Measurements from ENCODE around the gene SPATA19. TPM values are rescaled to one million over a fixed set of nuclear protein-coding genes. Genes with fewer than 3 reads are reported as not detected.
"Not testable (repeated sequence)": the region's sequence is repeated elsewhere in the genome, so short reads cannot be mapped to it uniquely, and the experiment has no call there.

SPATA19 gene
- total RNA-seq, 1 donor from 2014 or later, result not detected

DNA sequence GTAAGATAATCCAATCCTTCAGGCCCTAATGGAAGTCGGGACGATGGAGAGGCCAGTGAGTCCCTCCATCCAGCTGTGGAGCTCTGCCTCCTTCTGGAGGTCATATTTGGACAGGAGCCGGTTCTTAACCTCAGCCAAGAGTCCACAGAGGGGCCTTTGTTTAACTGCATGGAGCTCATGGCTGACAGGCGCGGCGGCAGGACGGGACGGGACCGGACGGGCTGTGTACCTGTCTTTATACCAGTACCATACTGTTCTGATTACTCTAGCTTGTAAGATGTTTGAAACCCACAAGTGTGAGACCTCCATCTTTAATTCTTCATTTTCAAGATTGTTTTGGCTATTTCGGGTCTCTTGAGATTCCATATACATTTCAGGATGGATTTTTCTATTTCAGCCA lies 20.2 kb upstream of the SPATA19 start:
- no peak overlapping the region for H3K4me3 ChIP-seq (ENCODE audit: low read depth, low read length)
- no peaks in the 10 kb centered on the region for H3K36me3 ChIP-seq (ENCODE audit: control insufficient read depth, insufficient read depth, low read length)
- FAIRE-seq, result no peak
- TF ChIP-seq, protein P1, sequence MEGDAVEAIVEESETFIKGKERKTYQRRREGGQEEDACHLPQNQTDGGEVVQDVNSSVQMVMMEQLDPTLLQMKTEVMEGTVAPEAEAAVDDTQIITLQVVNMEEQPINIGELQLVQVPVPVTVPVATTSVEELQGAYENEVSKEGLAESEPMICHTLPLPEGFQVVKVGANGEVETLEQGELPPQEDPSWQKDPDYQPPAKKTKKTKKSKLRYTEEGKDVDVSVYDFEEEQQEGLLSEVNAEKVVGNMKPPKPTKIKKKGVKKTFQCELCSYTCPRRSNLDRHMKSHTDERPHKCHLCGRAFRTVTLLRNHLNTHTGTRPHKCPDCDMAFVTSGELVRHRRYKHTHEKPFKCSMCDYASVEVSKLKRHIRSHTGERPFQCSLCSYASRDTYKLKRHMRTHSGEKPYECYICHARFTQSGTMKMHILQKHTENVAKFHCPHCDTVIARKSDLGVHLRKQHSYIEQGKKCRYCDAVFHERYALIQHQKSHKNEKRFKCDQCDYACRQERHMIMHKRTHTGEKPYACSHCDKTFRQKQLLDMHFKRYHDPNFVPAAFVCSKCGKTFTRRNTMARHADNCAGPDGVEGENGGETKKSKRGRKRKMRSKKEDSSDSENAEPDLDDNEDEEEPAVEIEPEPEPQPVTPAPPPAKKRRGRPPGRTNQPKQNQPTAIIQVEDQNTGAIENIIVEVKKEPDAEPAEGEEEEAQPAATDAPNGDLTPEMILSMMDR (IDR thresholded peaks at IDR 0.05; ENCODE audit: insufficient read depth, low read length, severe bottlenecking), result no peak
- H3K27me3 ChIP-seq (ENCODE audit: control insufficient read depth, insufficient read depth, low read length), result no peaks in the 10 kb centered on the region
- DNase-seq (ENCODE audit: low read depth), result no peak

DNA sequence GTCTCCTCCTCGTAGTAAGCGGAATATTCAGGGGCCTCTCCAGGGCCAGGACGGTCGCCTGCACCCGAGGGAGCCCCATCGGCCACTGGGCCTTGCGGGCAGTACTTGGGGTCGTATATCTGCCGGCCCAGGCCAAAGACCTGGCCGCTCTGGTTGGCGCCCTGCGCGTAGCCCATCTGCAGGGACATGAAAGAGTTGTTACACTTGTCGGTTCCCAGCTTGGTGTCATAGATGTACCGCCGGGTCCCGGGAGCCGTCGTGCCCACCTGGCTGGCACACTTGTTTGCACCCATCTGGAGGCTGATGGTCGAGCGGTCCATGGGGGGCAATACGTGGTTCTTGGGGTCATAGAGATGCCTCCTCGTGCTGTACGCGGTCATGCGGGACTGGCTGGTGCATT lies 19.4 kb upstream of the SPATA19 start:
- Histone ChIP-seq H3K36me3 (ENCODE audit: control insufficient read depth, insufficient read depth, low read length) (no peaks in the 10 kb centered on the region), H3K27me3 (ENCODE audit: control insufficient read depth, insufficient read depth, low read length) (no peaks in the 10 kb centered on the region), H3K4me3 (ENCODE audit: low read depth, low read length) (no peak overlapping the region)
- no peak for DNase-seq (ENCODE audit: low read depth)
- FAIRE-seq, result no peak
- TF ChIP-seq, protein P1 (IDR thresholded peaks at IDR 0.05; ENCODE audit: insufficient read depth, low read length, severe bottlenecking), result no peak

DNA sequence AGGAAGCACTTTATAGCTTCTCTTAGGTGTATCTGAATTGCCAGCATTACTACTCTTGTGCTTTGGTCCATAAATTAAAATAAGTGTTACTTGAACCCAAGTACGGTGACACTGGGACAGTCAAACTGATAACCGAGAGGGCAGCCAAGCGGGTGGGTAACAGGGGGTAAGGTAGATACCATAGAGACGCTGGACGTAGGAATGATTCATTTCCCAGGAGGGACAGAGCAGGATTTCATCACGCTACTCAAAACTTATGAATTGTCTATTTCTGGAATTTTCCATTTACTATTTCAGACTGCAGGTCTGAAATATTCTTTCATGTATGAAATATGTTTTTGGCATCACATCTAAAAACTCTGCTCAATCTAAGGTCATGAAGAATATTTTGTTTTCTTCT lies 14.8 kb upstream of the SPATA19 start:
- TF ChIP-seq, protein P1 (IDR thresholded peaks at IDR 0.05; ENCODE audit: insufficient read depth, low read length, severe bottlenecking), result no peak
- DNase-seq (ENCODE audit: low read depth), result no peak
- FAIRE-seq, result no peak
- Histone ChIP-seq H3K27me3 (ENCODE audit: control insufficient read depth, insufficient read depth, low read length) (no peaks in the 10 kb centered on the region), H3K36me3 (ENCODE audit: control insufficient read depth, insufficient read depth, low read length) (no peaks in the 10 kb centered on the region), H3K4me3 (ENCODE audit: low read depth, low read length) (no peak overlapping the region)

DNA sequence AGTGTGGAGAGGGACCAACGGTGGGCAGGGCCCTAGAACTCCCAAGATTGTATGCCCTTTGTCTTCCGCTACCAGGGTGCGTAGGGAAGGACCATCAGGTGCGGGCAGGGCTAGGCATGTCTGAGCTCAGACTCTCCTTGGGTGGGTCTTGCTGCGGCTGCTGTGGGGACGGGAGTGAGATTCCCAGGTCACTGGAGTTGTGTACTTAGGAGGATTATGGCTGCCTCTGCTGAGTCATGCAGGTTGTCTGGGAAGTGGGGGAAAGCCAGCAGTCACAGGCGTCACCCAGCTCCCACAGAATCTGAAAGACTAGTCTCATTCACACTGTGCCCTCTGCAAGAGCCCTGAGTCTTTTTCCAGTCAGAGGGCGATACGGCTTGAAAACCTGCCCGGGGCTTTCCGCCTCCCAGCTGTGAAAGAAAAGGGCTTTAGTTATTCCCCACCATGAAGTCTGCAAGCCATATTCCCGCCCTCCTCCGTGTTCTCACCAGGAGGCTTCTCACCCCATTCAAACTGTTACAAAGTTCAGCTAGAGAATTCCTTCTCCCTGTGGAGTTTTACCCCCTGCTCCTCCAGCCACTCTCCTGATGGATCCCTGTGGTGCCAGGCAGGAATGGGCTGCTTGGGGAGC lies 9.1 kb upstream of the SPATA19 start:
- not testable (repeated sequence) for H3K36me3 ChIP-seq (ENCODE audit: control insufficient read depth, insufficient read depth, low read length); H3K27me3 ChIP-seq (ENCODE audit: control insufficient read depth, insufficient read depth, low read length); H3K4me3 ChIP-seq (ENCODE audit: low read depth, low read length)
- peak; percentile 75 for DNase-seq (ENCODE audit: low read depth)
- FAIRE-seq, result peak; percentile 55

DNA sequence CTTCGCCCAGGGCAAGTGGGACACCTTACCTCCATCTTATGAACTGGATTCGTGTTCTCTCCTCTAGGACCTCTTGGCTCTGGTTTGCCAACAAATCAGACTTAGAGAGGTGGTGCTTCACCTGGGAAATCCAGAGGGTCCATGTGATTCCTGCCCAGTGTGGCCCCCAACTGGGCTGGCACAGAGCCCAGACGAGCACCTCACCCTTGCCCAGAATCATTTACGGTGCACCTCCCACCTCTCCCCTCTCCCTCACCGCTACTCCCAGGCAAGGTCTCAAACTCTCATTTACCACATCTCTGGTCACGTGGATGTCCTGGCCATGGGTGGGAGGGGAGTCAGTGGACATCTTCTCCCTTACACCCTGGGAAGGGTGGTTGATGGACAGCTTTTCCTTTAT lies 1.1 kb downstream of the SPATA19 start:
- no peak overlapping the region for H3K4me3 ChIP-seq (ENCODE audit: low read depth, low read length)
- DNase-seq (ENCODE audit: low read depth) (no peak), FAIRE-seq (no peak)
- H3K36me3 ChIP-seq (ENCODE audit: control insufficient read depth, insufficient read depth, low read length), result no peaks in the 10 kb centered on the region
- TF ChIP-seq, protein P1 (IDR thresholded peaks at IDR 0.05; ENCODE audit: insufficient read depth, low read length, severe bottlenecking), result no peak
- H3K27me3 ChIP-seq (ENCODE audit: control insufficient read depth, insufficient read depth, low read length), result no peaks in the 10 kb centered on the region

DNA sequence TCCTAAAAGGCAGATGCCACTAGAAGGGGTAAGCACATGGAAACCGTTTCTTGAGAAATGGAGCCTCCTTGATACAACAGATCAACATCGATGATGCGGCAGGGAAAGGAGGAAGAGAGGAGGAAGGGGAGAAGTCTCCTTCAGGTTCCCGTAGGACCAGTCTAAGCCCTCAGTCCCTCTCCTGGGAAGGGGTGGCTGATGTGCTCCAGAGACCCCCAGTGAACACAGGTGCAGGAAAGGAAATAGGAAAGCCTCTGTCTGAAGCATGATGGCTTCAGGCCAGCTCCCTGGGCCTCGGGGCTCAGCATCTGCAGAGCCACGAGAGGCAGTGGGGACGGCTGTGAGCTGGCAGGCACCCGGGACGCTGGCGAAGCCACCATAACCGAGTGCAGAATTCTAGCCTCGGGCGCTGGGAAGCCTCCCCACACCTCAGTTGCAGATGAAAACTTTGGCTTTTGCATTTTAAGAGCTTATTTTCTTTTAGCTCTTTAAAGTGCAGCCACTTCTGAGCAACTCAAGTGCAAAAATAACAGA lies 1.8 kb downstream of the SPATA19 start:
- Histone ChIP-seq H3K4me3 (ENCODE audit: low read depth, low read length) (no peak overlapping the region), H3K27me3 (ENCODE audit: control insufficient read depth, insufficient read depth, low read length) (no peaks in the 10 kb centered on the region), H3K36me3 (ENCODE audit: control insufficient read depth, insufficient read depth, low read length) (no peaks in the 10 kb centered on the region)
- TF ChIP-seq, protein P1 (IDR thresholded peaks at IDR 0.05; ENCODE audit: insufficient read depth, low read length, severe bottlenecking), result no peak
- DNase-seq (ENCODE audit: low read depth) (no peak), FAIRE-seq (no peak)

Measured in bronchial epithelial cell (primary cell).